K562 (cell line): ENCODE results near the gene PCED1B. TPM values are rescaled to one million over a fixed set of nuclear protein-coding genes. Genes with fewer than 3 reads are reported as not detected.

Experiments used
- ATAC-seq: fragments of 200-7000 bp; cut with Tn5 transposase; 3 replicates; pipeline ENCODE4 v1.9.1; 2020; ENCODE audit warnings: moderate library complexity
- BruUV-seq: library from RNA; stranded (reverse); fragments of 400-500 nt; replicated peaks from 2 replicates; lab custom pipeline; 2021; lab: Mats Ljungman, UMichigan
- CTCF ChIA-PET: fragments of 300-600 bp; formaldehyde crosslinking; extraction: SDS; loops from one replicate; lab custom pipeline; 2021; ENCODE audit warnings: low intra/inter-chr PET ratio; lab: Yijun Ruan, JAX
- POLR2A ChIA-PET: fragments of 300-600, 350-650 bp; sonication (Branson Sonifier 250); formaldehyde crosslinking; extraction: SDS; loops from one replicate; lab custom pipeline; 2021; ENCODE audit warnings: antibody characterized with exemption, inconsistent platforms; lab: Yijun Ruan, JAX
- DNase-seq, 4 experiments: peaks; one replicate each; pipeline versions ENCODE4 v3.0.0 to v3.0.0-alpha.2; 2011 to 2018; ENCODE audit warnings: low spot score in 3 of 4, mixed read lengths in 3 of 4; ENCODE audit errors: extremely low read depth in 1 of 4
- FAIRE-seq: peaks from 2 replicates; lab custom pipeline; 2011; peaks lifted over from hg19 to GRCh38; lab: Jason Lieb, UNC
- H2AFZ ChIP-seq: 2 replicates; pipeline ENCODE4 v1.6.0; 2011; ENCODE audit warnings: low read depth, low read length, control low read depth, inconsistent platforms
- H3K27ac ChIP-seq: fragments of 200-600 bp; 3 replicates; pipeline ENCODE4 v1.8.0; 2011; ENCODE audit warnings: low read depth, mild to moderate bottlenecking, control low read depth, inconsistent platforms, low read length, moderate library complexity, mixed read lengths; ENCODE audit errors: extremely low read depth
- H3K27me3 ChIP-seq, 2 experiments: fragments of 300-600 bp in 1 of 2; 2 replicates in 1 of 2; 3 replicates in 1 of 2; pipeline versions ENCODE4 v1.6.0 to v1.8.0; 2011; ENCODE audit warnings: inconsistent platforms in 2 of 2, low read length in 2 of 2, mild to moderate bottlenecking in 1 of 2, mixed read lengths in 1 of 2, moderate library complexity in 1 of 2; ENCODE audit not compliant: control insufficient read depth in 2 of 2, insufficient read depth in 2 of 2
- H3K36me3 ChIP-seq: fragments of 300-600 bp; 3 replicates; pipeline ENCODE4 v1.8.0; 2011; ENCODE audit warnings: mild to moderate bottlenecking, low read length, inconsistent platforms; ENCODE audit not compliant: control insufficient read depth, insufficient read depth
- H3K4me1 ChIP-seq, 2 experiments: fragments of 200-600 bp in 1 of 2; replicated peaks in 1 of 2; 2 replicates in 1 of 2; 3 replicates in 1 of 2; pipeline versions ENCODE4 v1.5.1 to v1.8.0; 2011; ENCODE audit warnings: inconsistent platforms in 2 of 2, low read length in 2 of 2, mild to moderate bottlenecking in 1 of 2, mixed read lengths in 1 of 2, moderate library complexity in 1 of 2; ENCODE audit not compliant: control insufficient read depth in 2 of 2, insufficient read depth in 2 of 2
- H3K4me2 ChIP-seq: 2 replicates; pipeline ENCODE4 v1.6.1; 2011; ENCODE audit warnings: low read length, control low read depth, inconsistent platforms, mixed read lengths; ENCODE audit not compliant: insufficient read depth
- H3K4me3 ChIP-seq: fragments of 200-600 bp; sonication (generic), shearing (Covaris generic); 2 replicates; pipeline ENCODE4 v1.5.1; 2016; ENCODE audit warnings: control low read depth, inconsistent platforms
- H3K79me2 ChIP-seq: fragments of 200-600 bp; 3 replicates; pipeline ENCODE4 v1.8.0; 2011; ENCODE audit warnings: low read length, inconsistent platforms; ENCODE audit not compliant: control insufficient read depth, insufficient read depth
- H3K9ac ChIP-seq, 2 experiments: 2 replicates each; pipeline versions ENCODE4 v1.6.0 to v1.6.1; 2011; ENCODE audit warnings: low read depth in 2 of 2, low read length in 2 of 2, control low read depth in 1 of 2, inconsistent platforms in 1 of 2, mild to moderate bottlenecking in 1 of 2, mixed read lengths in 1 of 2; ENCODE audit not compliant: insufficient read depth in 1 of 2
- H3K9me1 ChIP-seq: one replicate; pipeline ENCODE4 v1.6.0; 2011; ENCODE audit warnings: inconsistent platforms, mild to moderate bottlenecking, low read length, moderate library complexity; ENCODE audit not compliant: control insufficient read depth, insufficient read depth
- H3K9me3 ChIP-seq: replicated peaks from 2 replicates; pipeline ENCODE4 v1.5.1; 2011; ENCODE audit warnings: low read depth, low read length, inconsistent platforms; ENCODE audit not compliant: control insufficient read depth, insufficient read depth
- H4K20me1 ChIP-seq: replicated peaks from 2 replicates; pipeline ENCODE4 v1.6.1; 2011; ENCODE audit warnings: low read length, inconsistent platforms, mixed read lengths; ENCODE audit not compliant: control insufficient read depth, insufficient read depth
- ETV1 ChIP-seq: fragments of 450-650 bp; conservative IDR thresholded peaks from 2 replicates; pipeline ENCODE4 v1.6.1; 2016; ENCODE audit warnings: missing genetic modification characterization, control low read depth, low read depth, missing compliant biosample characterization
- GABPB1 ChIP-seq: sonication (generic); formaldehyde crosslinking; IDR thresholded peaks from 2 replicates; pipeline ENCODE4 v1.8.0; 2022; ENCODE audit warnings: mild to moderate bottlenecking, missing genetic modification reagents
- HIVEP1 ChIP-seq: fragments of 250-450 bp; sonication (Bioruptor Pico); IDR thresholded peaks from 2 replicates; pipeline ENCODE4 v1.4.0; 2020; ENCODE audit warnings: mild to moderate bottlenecking
- HMBOX1 ChIP-seq: sonication (generic); IDR thresholded peaks from 2 replicates; pipeline ENCODE4 v1.6.1; 2016
- RREB1 ChIP-seq: fragments of 250-450 bp; sonication (Bioruptor Pico); IDR thresholded peaks from 2 replicates; pipeline ENCODE4 v1.4.0; 2020
- WGBS: fragments of 100-300 bp; shearing (Covaris generic); methylation state at CpG from one replicate; pipeline ENCODE4 v1.1.6; 2016; ENCODE audit warnings: low coverage, mixed read lengths; ENCODE audit not compliant: insufficient coverage; ENCODE audit errors: missing lambda C conversion rate; 5-methylcytosine and 5-hydroxymethylcytosine counted together
- in situ Hi-C: fragments of 300-500 bp; cut with MboI; formaldehyde crosslinking; loops from 4 replicates; pipeline ENCODE4 v1.15.0; 2018; ENCODE audit warnings: inconsistent platforms, mixed read lengths
- intact Hi-C: fragments of 100-400 bp; cut with micrococcal nuclease; formaldehyde crosslinking; loops from 2 replicates; pipeline ENCODE4 v1.14.2; 2022
- polyA plus RNA-seq, 8 experiments: library from polyadenylated mRNA; depleted of rRNA in 4 of 8; stranded (reverse) in 5 of 8; unstranded in 3 of 8; fragments of >200 nt; fragmentation: Nextera tagmentation in 2 of 8; fragmentation: Illumina TruSeq in 1 of 8; extraction: Ambion mirVana in 2 of 8; extraction: Trizol in 1 of 8; gene quantifications; 2 replicates each; pipeline versions ENCODE4 v1.2.1 to v1.2.3, GENCODE V29; 2011 to 2014; ENCODE audit warnings: inconsistent platforms in 1 of 8, missing spikeins in 1 of 8
- total RNA-seq, 7 experiments: library from RNA; depleted of rRNA in 6 of 7; stranded (reverse); fragments of >200 nt in 6 of 7; fragmentation: Illumina TruSeq in 2 of 7; extraction: Trizol in 2 of 7; gene quantifications; 2 replicates each; pipeline versions ENCODE4 v1.2.1 to v1.2.3, GENCODE V29; 2011 to 2021; ENCODE audit warnings: low replicate concordance in 1 of 7

PCED1B gene
- total and polyA plus RNA-seq, 9 of the 15 experiments (the other 6 are each of a cell fraction or from before 2014, with no cell fraction given), result 1.2 to 9.3 (median 2.5) TPM

- ATAC-seq (no peak), DNase-seq (no peak), FAIRE-seq (no peak)
- in situ Hi-C loops, result no loop called here
- Histone ChIP-seq H3K79me2 (no peaks in the 10 kb centered on the region), H3K27ac (no peak overlapping the region), H3K9me1 (no peaks in the 10 kb centered on the region), H3K36me3 (no peaks in the 10 kb centered on the region), H3K9ac (no peak overlapping the region), H3K4me2 (no peak overlapping the region), H3K9me3 (no peaks in the 10 kb centered on the region), H3K27me3 (no peaks in the 10 kb centered on the region), H3K4me3 (no peak overlapping the region), H3K4me1 (no peaks in the 10 kb centered on the region), H4K20me1 (no peaks in the 10 kb centered on the region), H2AFZ (no peak overlapping the region)
- POLR2A ChIA-PET, result interaction anchor here (0.6 kb wide), 1 partner anchor 145 kb away, joined by 5 read pairs; no protein-coding TSS in a partner anchor
- BruUV-seq, result no TSS peak
- TF ChIP-seq GABPB1 (CRISPR knock-in tag) (no peak), HMBOX1 (no peak), HIVEP1 (CRISPR knock-in tag) (no peak), ETV1 (tag) (no peak), RREB1 (no peak)
- intact Hi-C loops, result no loop called here
- CTCF ChIA-PET, result no interaction called here
- 28% methylated on average over 5 of the region's 5 CpGs for WGBS
These were observed 51.6 kb downstream of the PCED1B start for GRCh38 chr12:47131011-47131410.
